ENCODE measurements around the gene NDUFV1.
"Not testable (repeated sequence)": the region's sequence is repeated elsewhere in the genome, so short reads cannot be mapped to it uniquely, and the experiment has no call there.

NDUFV1 gene

GRCh38 chr11:67606492-67607295 lies at the start of gene NDUFV1:
Gene NDUFV1, plus strand, starts transcription at chr11:67606936. Its CDS starts 69 bp downstream, at chr11:67607005.
- peak; percentile 95 for DNase-seq (ENCODE audit: low read depth)

GRCh38 chr11:67558084-67558772 lies 48.5 kb upstream of the NDUFV1 start:
- DNase-seq (ENCODE audit: low read depth) = no peak

- DNase-seq (ENCODE audit: low read depth) = no peak
Measured at GRCh38 chr11:67561971-67562619, 44.6 kb upstream of the NDUFV1 start.

- no peak for DNase-seq (ENCODE audit: low read depth)
Measured at GRCh38 chr11:67562963-67563704, 43.6 kb upstream of the NDUFV1 start.

GRCh38 chr11:67563705-67564114 lies 43.0 kb upstream of the NDUFV1 start:
- DNase-seq (ENCODE audit: low read depth) = not testable (repeated sequence)

- DNase-seq (ENCODE audit: low read depth) = no peak
Measured at GRCh38 chr11:67564230-67564629, 42.5 kb upstream of the NDUFV1 start.

GRCh38 chr11:67571443-67571842 lies 35.3 kb upstream of the NDUFV1 start:
- DNase-seq (ENCODE audit: low read depth) = no peak

- no peak for DNase-seq (ENCODE audit: low read depth)
Measured at GRCh38 chr11:67572305-67572704, 34.4 kb upstream of the NDUFV1 start.

GRCh38 chr11:67572747-67573419 lies 33.9 kb upstream of the NDUFV1 start:
- no peak for DNase-seq (ENCODE audit: low read depth)

- no peak for DNase-seq (ENCODE audit: low read depth)
Measured at GRCh38 chr11:67574938-67575337, 31.8 kb upstream of the NDUFV1 start.

GRCh38 chr11:67576735-67577475 lies 29.8 kb upstream of the NDUFV1 start:
- DNase-seq (ENCODE audit: low read depth) = no peak

GRCh38 chr11:67577951-67578350 lies 28.8 kb upstream of the NDUFV1 start:
- DNase-seq (ENCODE audit: low read depth) = no peak

- no peak for DNase-seq (ENCODE audit: low read depth)
Measured at GRCh38 chr11:67581469-67581868, 25.3 kb upstream of the NDUFV1 start.

- no peak for DNase-seq (ENCODE audit: low read depth)
Measured at GRCh38 chr11:67582011-67582410, 24.7 kb upstream of the NDUFV1 start.

GRCh38 chr11:67583247-67584204 lies 23.2 kb upstream of the NDUFV1 start, which contains the start of gene GSTP1:
Gene GSTP1, plus strand, starts transcription at chr11:67583812. Its CDS starts 32 bp downstream, at chr11:67583844.
- DNase-seq (ENCODE audit: low read depth) = peak; percentile 71

- no peak for DNase-seq (ENCODE audit: low read depth)
Measured at GRCh38 chr11:67584205-67584880, 22.4 kb upstream of the NDUFV1 start.

- no peak for DNase-seq (ENCODE audit: low read depth)
Measured at GRCh38 chr11:67584881-67585873, 21.6 kb upstream of the NDUFV1 start.

GRCh38 chr11:67585911-67586310 lies 20.8 kb upstream of the NDUFV1 start:
- no peak for DNase-seq (ENCODE audit: low read depth)

Measured in stimulated activated CD8-positive, alpha-beta memory T cell treated with anti-CD3 and anti-CD28 coated beads, Interleukin-12 subunit alpha, Interleukin-12 subunit beta, amount 100 ng/mL, for 4 hours (primary cell).